HCT116 (cell line): ENCODE results near the gene DYNC1LI1. TPM values are rescaled to one million over a fixed set of nuclear protein-coding genes. Genes with fewer than 3 reads are reported as not detected.

Experiments used
- ATAC-seq: fragments of 200-7000 bp; cut with Tn5 transposase; 2 replicates; pipeline ENCODE4 v1.9.1; 2020; ENCODE audit warnings: mild to moderate bottlenecking, moderate library complexity
- BruUV-seq: library from RNA; stranded (reverse); fragments of 400-500 nt; replicated peaks from 2 replicates; lab custom pipeline; 2021; lab: Mats Ljungman, UMichigan
- CTCF ChIA-PET: fragments of 300-600 bp; sonication (Branson Sonifier 250); formaldehyde crosslinking; loops from one replicate; lab custom pipeline; 2021; ENCODE audit warnings: antibody characterized with exemption; lab: Charles Lee
- POLR2A ChIA-PET: fragments of 300-600, 350-600 bp; sonication (Branson Sonifier 250); formaldehyde crosslinking; loops from one replicate; lab custom pipeline; 2021; ENCODE audit warnings: antibody characterized with exemption; lab: Charles Lee
- RAD21 ChIA-PET, 2 experiments: fragments of 300-600 bp; sonication (Branson Sonifier 250); formaldehyde crosslinking; loops; one replicate each; lab custom pipeline; 2023; ENCODE audit warnings: low total read pairs in 2 of 2; ENCODE audit not compliant: uncharacterized antibody in 2 of 2, unreplicated experiment in 2 of 2, low non-redundant PET in 1 of 2; lab: Charles Lee
- DNase-seq: peaks from one replicate; pipeline ENCODE4 v3.0.0-alpha.2; 2010; ENCODE audit warnings: low read depth, low spot score
- H2AFZ ChIP-seq: fragments of 200-600 bp; shearing (Covaris generic), sonication (generic); 2 replicates; pipeline ENCODE4 v1.6.1; 2017; ENCODE audit warnings: low read depth, mixed run types, mixed read lengths, antibody characterized with exemption, low read length; ENCODE audit not compliant: poor library complexity, severe bottlenecking
- H3K27ac ChIP-seq: 2 replicates; pipeline ENCODE4 v1.5.1; 2012; ENCODE audit warnings: low read depth, low read length
- H3K27me3 ChIP-seq: fragments of 200-600 bp; sonication (generic); 2 replicates; pipeline ENCODE4 v1.6.1; 2016; ENCODE audit warnings: mixed run types, low read length, mixed read lengths; ENCODE audit not compliant: insufficient read depth
- H3K36me3 ChIP-seq, 2 experiments: fragments of 200-500 bp in 1 of 2; fragments of 200-600 bp in 1 of 2; sonication (Bioruptor generic) in 1 of 2; sonication (generic) in 1 of 2; 2 replicates each; pipeline versions ENCODE4 v1.5.1 to v1.6.1; 2014 to 2016; ENCODE audit warnings: low read length in 2 of 2, inconsistent platforms in 1 of 2, mixed read lengths in 1 of 2, mixed run types in 1 of 2; ENCODE audit not compliant: insufficient read depth in 2 of 2, control insufficient read depth in 1 of 2
- H3K4me1 ChIP-seq, 2 experiments: fragments of 200-600 bp in 1 of 2; sonication (generic) in 1 of 2; 2 replicates each; pipeline versions ENCODE4 v1.5.1 to v1.6.1; 2012 to 2017; ENCODE audit warnings: low read length in 2 of 2, inconsistent platforms in 1 of 2, mild to moderate bottlenecking in 1 of 2, mixed read lengths in 1 of 2, mixed run types in 1 of 2, moderate library complexity in 1 of 2; ENCODE audit not compliant: insufficient read depth in 2 of 2, control insufficient read depth in 1 of 2
- H3K4me2 ChIP-seq: fragments of 200-600 bp; sonication (generic); 2 replicates; pipeline ENCODE4 v1.6.1; 2017; ENCODE audit warnings: mixed run types, low read length, mixed read lengths
- H3K4me3 ChIP-seq, 2 experiments: fragments of 200-600 bp in 1 of 2; sonication (generic) in 1 of 2; replicated peaks in 1 of 2; 2 replicates each; pipeline ENCODE4 v1.5.1; 2011 to 2016; ENCODE audit warnings: low read length in 2 of 2, control low read depth in 1 of 2, low read depth in 1 of 2, mild to moderate bottlenecking in 1 of 2, mixed read lengths in 1 of 2, mixed run types in 1 of 2
- H3K79me2 ChIP-seq: fragments of 200-600 bp; sonication (generic); 2 replicates; pipeline ENCODE4 v1.6.1; 2017; ENCODE audit warnings: mild to moderate bottlenecking, mixed run types, low read length, moderate library complexity, mixed read lengths; ENCODE audit not compliant: insufficient read depth
- H3K9ac ChIP-seq: fragments of 200-600 bp; sonication (generic); 2 replicates; pipeline ENCODE4 v1.6.1; 2016; ENCODE audit warnings: low read length, mixed read lengths
- H3K9me2 ChIP-seq: fragments of 200-600 bp; sonication (generic), shearing (Covaris generic); 2 replicates; pipeline ENCODE4 v1.6.1; 2017; ENCODE audit warnings: mixed run types, mild to moderate bottlenecking, moderate library complexity; ENCODE audit not compliant: insufficient read depth
- H3K9me3 ChIP-seq, 2 experiments: fragments of 200-500 bp in 1 of 2; fragments of 200-600 bp in 1 of 2; sonication (Bioruptor generic) in 1 of 2; sonication (generic) in 1 of 2; 2 replicates each; pipeline ENCODE4 v1.6.1; 2014 to 2017; ENCODE audit warnings: low read length in 2 of 2, mixed read lengths in 2 of 2, inconsistent platforms in 1 of 2, low read depth in 1 of 2, mild to moderate bottlenecking in 1 of 2, mixed run types in 1 of 2, moderate library complexity in 1 of 2; ENCODE audit not compliant: control insufficient read depth in 1 of 2, insufficient read depth in 1 of 2
- H4K20me1 ChIP-seq: fragments of 200-600 bp; sonication (generic), shearing (Covaris generic); 2 replicates; pipeline ENCODE4 v1.6.1; 2017; ENCODE audit warnings: mixed run types, mild to moderate bottlenecking, moderate library complexity; ENCODE audit not compliant: insufficient read depth
- EGR1 ChIP-seq: IDR thresholded peaks from 2 replicates; pipeline ENCODE4 v1.6.1; 2012; ENCODE audit warnings: low read depth
- FOSL1 ChIP-seq: IDR thresholded peaks from 2 replicates; pipeline ENCODE4 v1.6.1; 2012; ENCODE audit warnings: low read depth
- MAX ChIP-seq: IDR thresholded peaks from 2 replicates; pipeline ENCODE4 v1.6.1; 2012
- SP1 ChIP-seq: IDR thresholded peaks from 2 replicates; pipeline ENCODE4 v1.6.1; 2012; ENCODE audit warnings: low read depth
- TCF7L2 ChIP-seq: IDR thresholded peaks from 2 replicates; pipeline ENCODE4 v1.7.0; 2011; ENCODE audit warnings: borderline replicate concordance, inconsistent platforms; ENCODE audit not compliant: insufficient read depth, insufficient read length; ENCODE audit errors: extremely low read depth
- ZNF274 ChIP-seq: fragments of 200-500 bp; sonication (Bioruptor generic); IDR thresholded peaks from 2 replicates; pipeline ENCODE4 v1.6.1; 2014; ENCODE audit warnings: mild to moderate bottlenecking, low read depth, low read length, inconsistent platforms
- intact Hi-C: fragments of 100-400 bp; cut with micrococcal nuclease; formaldehyde crosslinking; loops from 2 replicates; pipeline ENCODE4 v1.10.0; 2022
- total RNA-seq: library from RNA; stranded (reverse); gene quantifications from one replicate; pipeline ENCODE4 v1.2.1, GENCODE V29; 2021; ENCODE audit not compliant: unreplicated experiment
- TF ChIP-seq, protein P1 (sequence below): IDR thresholded peaks from 2 replicates; pipeline ENCODE4 v1.6.1; 2012

Gene DYNC1LI1
- total RNA-seq, 1 experiment from 2014 or later, result 39.4 TPM

GRCh38 chr3:32595323-32595722 is 24.7 kb upstream of the DYNC1LI1 start:
- Histone ChIP-seq H3K9me3 (no peaks in the 10 kb centered on the region), H3K36me3 (no peaks in the 10 kb centered on the region), H3K9ac (no peak overlapping the region), H3K27ac (no peak overlapping the region), H3K4me2 (no peak overlapping the region), H3K4me1 (no peaks in the 10 kb centered on the region), H4K20me1 (no peaks in the 10 kb centered on the region), H2AFZ (no peak overlapping the region), H3K9me2 (no peaks in the 10 kb centered on the region), H3K27me3 (no peaks in the 10 kb centered on the region), H3K79me2 (no peaks in the 10 kb centered on the region), H3K4me3 (no peak overlapping the region)
- intact Hi-C loops, result no loop called here
- ATAC-seq (no peak), DNase-seq (no peak)
- TF ChIP-seq, protein P1, sequence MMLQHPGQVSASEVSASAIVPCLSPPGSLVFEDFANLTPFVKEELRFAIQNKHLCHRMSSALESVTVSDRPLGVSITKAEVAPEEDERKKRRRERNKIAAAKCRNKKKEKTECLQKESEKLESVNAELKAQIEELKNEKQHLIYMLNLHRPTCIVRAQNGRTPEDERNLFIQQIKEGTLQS, result no peak
- no TSS peak for BruUV-seq
- RAD21 ChIA-PET, result no interaction called here
- POLR2A ChIA-PET, result no interaction called here
- CTCF ChIA-PET, result no interaction called here

- TF ChIP-seq, protein P1, result no peak
- TF ChIP-seq MAX, result no peak
- TF ChIP-seq TCF7L2, result no peak
- no peak for TF ChIP-seq ZNF274
- TF ChIP-seq FOSL1, result no peak
- no peak for TF ChIP-seq SP1
- no peak for TF ChIP-seq EGR1
- H3K4me2 ChIP-seq, result no peak overlapping the region
- no peaks in the 10 kb centered on the region for H3K4me1 ChIP-seq
- no peaks in the 10 kb centered on the region for H3K9me3 ChIP-seq
- no peak for DNase-seq
- no peak overlapping the region for H3K4me3 ChIP-seq
- no peaks in the 10 kb centered on the region for H3K79me2 ChIP-seq
- ChIA-PET RAD21 (no interaction called here), CTCF (no interaction called here), POLR2A (no interaction called here)
- no peak overlapping the region for H3K9ac ChIP-seq
- no peak overlapping the region for H3K27ac ChIP-seq
- no peak for ATAC-seq
- H3K9me2 ChIP-seq, result no peaks in the 10 kb centered on the region
- H3K36me3 ChIP-seq, result no peaks in the 10 kb centered on the region
- intact Hi-C loops, result no loop called here
- BruUV-seq, result no TSS peak
- no peaks in the 10 kb centered on the region for H4K20me1 ChIP-seq
- H3K27me3 ChIP-seq, result no peaks in the 10 kb centered on the region
- H2AFZ ChIP-seq, result no peak overlapping the region
Observed at GRCh38 chr3:32593903-32594525, 23.4 kb upstream of the DYNC1LI1 start.
